Neural cell (in vitro differentiated cells): Measurements from ENCODE around the gene S100A8. TPM values are rescaled to one million over a fixed set of nuclear protein-coding genes. Genes with fewer than 3 reads are reported as not detected.

Source experiments
- H2AFZ ChIP-seq: fragments of 200-600, 300-800 bp; sonication (generic), shearing (Covaris generic); 2 replicates; pipeline ENCODE4 v1.6.0; 2014; ENCODE audit warnings: low read depth, mild to moderate bottlenecking, antibody characterized with exemption, low read length, moderate library complexity
- H3F3A ChIP-seq: fragments of 200-600 bp; shearing (Covaris generic); 2 replicates; pipeline ENCODE4 v1.6.1; 2016; ENCODE audit warnings: mild to moderate bottlenecking, moderate library complexity, mixed read lengths, antibody characterized with exemption, low read length; ENCODE audit not compliant: insufficient read depth, poor library complexity, severe bottlenecking
- H3K27ac ChIP-seq: fragments of 200-600, 300-800 bp; sonication (generic), shearing (Covaris generic); 2 replicates; pipeline ENCODE4 v1.5.1; 2014; ENCODE audit warnings: mild to moderate bottlenecking, low read length, moderate library complexity
- H3K27me3 ChIP-seq: fragments of 300-800, 200-600 bp; sonication (generic), shearing (Covaris generic); 2 replicates; pipeline ENCODE4 v1.6.0; 2014; ENCODE audit warnings: mild to moderate bottlenecking, low read depth, low read length, moderate library complexity; ENCODE audit not compliant: insufficient read depth
- H3K36me3 ChIP-seq: fragments of 300-800, 200-600 bp; sonication (generic), shearing (Covaris generic); 2 replicates; pipeline ENCODE4 v1.5.1; 2014; ENCODE audit warnings: mild to moderate bottlenecking, antibody characterized with exemption, low read length, moderate library complexity; ENCODE audit not compliant: insufficient read depth
- H3K4me2 ChIP-seq: fragments of 300-800, 200-600 bp; sonication (generic), shearing (Covaris generic); 2 replicates; pipeline ENCODE4 v1.6.0; 2014; ENCODE audit warnings: mild to moderate bottlenecking, low read length
- H3K4me3 ChIP-seq: fragments of 300-800, 200-600 bp; sonication (generic), shearing (Covaris generic); 2 replicates; pipeline ENCODE4 v1.5.1; 2014; ENCODE audit warnings: mild to moderate bottlenecking, low read length, moderate library complexity
- H3K79me2 ChIP-seq: fragments of 200-600 bp; shearing (Covaris generic); replicated peaks from 2 replicates; pipeline ENCODE4 v1.6.0; 2014; ENCODE audit warnings: mild to moderate bottlenecking, low read length, moderate library complexity; ENCODE audit not compliant: insufficient read depth
- H3K9ac ChIP-seq: fragments of 300-800, 200-600 bp; sonication (generic), shearing (Covaris generic); 2 replicates; pipeline ENCODE4 v1.6.1; 2016; ENCODE audit warnings: mild to moderate bottlenecking, low read length, mixed read lengths
- H3K9me2 ChIP-seq: fragments of 200-600 bp; shearing (Covaris generic); 2 replicates; pipeline ENCODE4 v1.6.1; 2016; ENCODE audit warnings: mild to moderate bottlenecking, low read length, mixed read lengths; ENCODE audit not compliant: insufficient read depth
- H3K9me3 ChIP-seq: fragments of 200-600, 300-800 bp; sonication (generic), shearing (Covaris generic); 2 replicates; pipeline ENCODE4 v1.6.1; 2016; ENCODE audit warnings: mild to moderate bottlenecking, mixed run types, low read length, moderate library complexity, mixed read lengths
- H4K20me1 ChIP-seq: fragments of 200-600 bp; shearing (Covaris generic); 2 replicates; pipeline ENCODE4 v1.6.1; 2016; ENCODE audit warnings: mild to moderate bottlenecking, mixed run types; ENCODE audit not compliant: insufficient read depth
- EP300 ChIP-seq: fragments of 450-650 bp; conservative IDR thresholded peaks from 2 replicates; pipeline ENCODE4 v1.6.1; 2014; ENCODE audit warnings: antibody characterized with exemption, mild to moderate bottlenecking, moderate library complexity; ENCODE audit not compliant: poor library complexity, severe bottlenecking
- EZH2 ChIP-seq: fragments of 200-600, 300-800 bp; shearing (Covaris generic), sonication (generic); IDR thresholded peaks from 2 replicates; pipeline ENCODE4 v1.6.1; 2014; ENCODE audit warnings: antibody characterized with exemption, low read length, borderline replicate concordance, mild to moderate bottlenecking; ENCODE audit not compliant: insufficient read depth, poor library complexity, severe bottlenecking
- MXI1 ChIP-seq: fragments of 450-650 bp; conservative IDR thresholded peaks from 2 replicates; pipeline ENCODE4 v1.6.1; 2014; ENCODE audit warnings: antibody characterized with exemption, mild to moderate bottlenecking; ENCODE audit not compliant: poor library complexity, severe bottlenecking
- POLR2AphosphoS5 ChIP-seq: IDR thresholded peaks from 2 replicates; pipeline ENCODE4 v1.6.1; 2012
- RAD21 ChIP-seq: fragments of 450-650 bp; conservative IDR thresholded peaks from 2 replicates; pipeline ENCODE4 v1.6.1; 2014; ENCODE audit warnings: antibody characterized with exemption, mild to moderate bottlenecking, moderate library complexity
- REST ChIP-seq: IDR thresholded peaks from 2 replicates; pipeline ENCODE4 v1.6.1; 2012; ENCODE audit warnings: borderline replicate concordance
- SMC3 ChIP-seq: fragments of 450-650 bp; conservative IDR thresholded peaks from 2 replicates; pipeline ENCODE4 v1.6.1; 2014; ENCODE audit warnings: antibody characterized with exemption, mild to moderate bottlenecking, moderate library complexity; ENCODE audit not compliant: poor library complexity
- TAF1 ChIP-seq: IDR thresholded peaks from 2 replicates; pipeline ENCODE4 v1.6.1; 2012; ENCODE audit warnings: low read depth
- polyA plus RNA-seq: library from polyadenylated mRNA; depleted of rRNA; stranded (reverse); fragments of >200 nt; gene quantifications from 2 replicates; pipeline ENCODE4 v1.2.3, GENCODE V29; 2014
- TF ChIP-seq, protein P1 (sequence below): fragments of 450-650 bp; IDR thresholded peaks from 2 replicates; pipeline ENCODE4 v1.5.1; 2014; ENCODE audit warnings: antibody characterized with exemption, mild to moderate bottlenecking, moderate library complexity; ENCODE audit not compliant: poor library complexity, severe bottlenecking

S100A8 gene
- polyA plus RNA-seq, 1 donor from 2014 or later: not detected

- Histone ChIP-seq H3K4me2 (no peak overlapping the region), H3K9me2 (no peaks in the 10 kb centered on the region), H3K9ac (no peak overlapping the region), H2AFZ (no peak overlapping the region), H3K27me3 (no peaks in the 10 kb centered on the region), H3K4me3 (no peak overlapping the region), H4K20me1 (no peaks in the 10 kb centered on the region), H3K27ac (no peak overlapping the region), H3F3A (no peaks in the 10 kb centered on the region), H3K79me2 (no peaks in the 10 kb centered on the region), H3K9me3 (peaks cover 8% of the 10 kb centered on the region), H3K36me3 (no peaks in the 10 kb centered on the region)
- TF ChIP-seq SMC3 (no peak), EZH2 (no peak), POLR2AphosphoS5 (no peak)
Observed at GRCh38 chr1:153384958-153385580, 5.8 kb downstream of the S100A8 start.

DNA sequence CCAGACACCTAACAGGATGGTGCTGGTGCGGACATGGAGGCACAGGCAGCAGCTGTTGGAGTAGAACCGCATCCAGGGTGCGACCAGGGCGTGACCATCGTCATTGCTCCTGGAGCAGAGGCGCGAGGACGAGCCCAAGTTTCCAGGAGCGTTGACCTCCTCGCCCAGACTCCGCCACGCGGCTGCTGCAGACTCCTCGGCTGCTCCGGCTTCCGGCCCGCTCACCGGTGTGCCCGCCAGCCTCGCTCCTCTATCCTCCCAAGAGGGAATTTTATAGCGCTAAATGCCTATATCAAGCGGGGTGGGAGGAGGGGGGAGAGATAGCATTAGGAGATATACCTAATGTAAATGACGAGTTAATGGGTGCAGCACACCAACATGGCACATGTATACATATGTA is 10.2 kb downstream of the S100A8 start:
- Histone ChIP-seq H3K36me3 (no peaks in the 10 kb centered on the region), H3K27ac (no peak overlapping the region), H3K9ac (no peak overlapping the region), H2AFZ (no peak overlapping the region), H3K4me2 (no peak overlapping the region), H3K79me2 (no peaks in the 10 kb centered on the region), H3K9me3 (peaks cover 8% of the 10 kb centered on the region), H3K4me3 (no peak overlapping the region), H3F3A (no peaks in the 10 kb centered on the region), H4K20me1 (no peaks in the 10 kb centered on the region), H3K9me2 (no peaks in the 10 kb centered on the region), H3K27me3 (no peaks in the 10 kb centered on the region)
- TF ChIP-seq TAF1 (no peak), RAD21 (no peak), SMC3 (no peak), REST (no peak), EP300 (no peak), POLR2AphosphoS5 (no peak), MXI1 (no peak), EZH2 (no peak)
- TF ChIP-seq, protein P1, sequence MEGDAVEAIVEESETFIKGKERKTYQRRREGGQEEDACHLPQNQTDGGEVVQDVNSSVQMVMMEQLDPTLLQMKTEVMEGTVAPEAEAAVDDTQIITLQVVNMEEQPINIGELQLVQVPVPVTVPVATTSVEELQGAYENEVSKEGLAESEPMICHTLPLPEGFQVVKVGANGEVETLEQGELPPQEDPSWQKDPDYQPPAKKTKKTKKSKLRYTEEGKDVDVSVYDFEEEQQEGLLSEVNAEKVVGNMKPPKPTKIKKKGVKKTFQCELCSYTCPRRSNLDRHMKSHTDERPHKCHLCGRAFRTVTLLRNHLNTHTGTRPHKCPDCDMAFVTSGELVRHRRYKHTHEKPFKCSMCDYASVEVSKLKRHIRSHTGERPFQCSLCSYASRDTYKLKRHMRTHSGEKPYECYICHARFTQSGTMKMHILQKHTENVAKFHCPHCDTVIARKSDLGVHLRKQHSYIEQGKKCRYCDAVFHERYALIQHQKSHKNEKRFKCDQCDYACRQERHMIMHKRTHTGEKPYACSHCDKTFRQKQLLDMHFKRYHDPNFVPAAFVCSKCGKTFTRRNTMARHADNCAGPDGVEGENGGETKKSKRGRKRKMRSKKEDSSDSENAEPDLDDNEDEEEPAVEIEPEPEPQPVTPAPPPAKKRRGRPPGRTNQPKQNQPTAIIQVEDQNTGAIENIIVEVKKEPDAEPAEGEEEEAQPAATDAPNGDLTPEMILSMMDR: no peak
